ENCODE results near the gene DCTPP1. TPM values are rescaled to one million over a fixed set of nuclear protein-coding genes. Genes with fewer than 3 reads are reported as not detected.

Gene DCTPP1
- total and polyA plus RNA-seq, 5 donors: 20.9 to 46.2 (median 30.5) TPM

DNA sequence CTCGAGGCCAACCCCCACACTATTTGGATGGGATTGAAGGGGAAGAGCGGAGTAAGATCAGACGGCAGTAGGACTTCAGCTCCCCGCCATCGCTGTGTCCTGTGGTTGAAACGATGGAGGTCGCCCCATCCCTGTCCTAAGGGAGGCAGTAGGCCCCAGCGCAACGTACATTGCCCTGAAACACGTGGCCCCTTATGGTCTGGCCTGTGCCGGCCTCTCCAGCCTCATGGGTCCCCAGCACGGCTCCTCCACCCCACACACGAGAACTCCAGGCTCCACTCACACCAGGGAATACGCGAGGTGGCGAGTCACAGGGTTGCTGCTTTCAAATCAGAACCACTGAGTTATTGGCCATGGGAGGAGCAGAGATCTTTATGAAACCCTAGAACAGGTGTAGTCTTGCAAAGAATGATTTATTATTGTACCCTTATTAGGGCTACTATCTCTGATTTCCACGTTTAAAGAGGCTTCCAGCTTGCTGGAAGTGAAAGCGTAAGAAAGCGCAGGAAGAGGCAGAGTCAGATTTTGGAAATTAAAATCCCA lies 669 bp upstream of the DCTPP1 start:
- Histone ChIP-seq H3K27ac (ENCODE audit: low read length) (peak overlapping the region; percentile 78), H3K4me3 (ENCODE audit: low read length) (peak overlapping the region; percentile 43), H3K9me3 (ENCODE audit: control insufficient read depth, low read length) (no peaks in the 10 kb centered on the region), H3K27me3 (ENCODE audit: control insufficient read depth, insufficient read depth) (no peaks in the 10 kb centered on the region), H3K4me1 (ENCODE audit: control insufficient read depth, insufficient read depth, low read length) (peaks cover 5% of the 10 kb centered on the region)
- peak; percentile 17 to 30 for ATAC-seq
- intact Hi-C loops (cut with DNase I): loop anchor here in 1 of 4 donors (10.0 kb wide), 1 partner anchor 174 kb away; no protein-coding TSS in a partner anchor
- DNase-seq: peak in 1 of 3 donors; percentile 61
- WGBS: 52% methylated on average over 19 of the region's 19 CpGs

- WGBS: 2% methylated on average over 11 of the region's 11 CpGs
- Histone ChIP-seq H3K27ac (ENCODE audit: low read length) (peak overlapping the region; percentile 46), H3K4me3 (ENCODE audit: low read length) (peak overlapping the region; percentile 43), H3K9me3 (ENCODE audit: control insufficient read depth, low read length) (no peaks in the 10 kb centered on the region), H3K4me1 (ENCODE audit: control insufficient read depth, insufficient read depth, low read length) (peaks cover 5% of the 10 kb centered on the region), H3K27me3 (ENCODE audit: control insufficient read depth, insufficient read depth) (no peaks in the 10 kb centered on the region)
- ATAC-seq: no peak
- intact Hi-C loops (cut with DNase I): no loop called here
- no peak for DNase-seq
Measured at GRCh38 chr16:30429418-30429677, 482 bp downstream of the DCTPP1 start.

DNA sequence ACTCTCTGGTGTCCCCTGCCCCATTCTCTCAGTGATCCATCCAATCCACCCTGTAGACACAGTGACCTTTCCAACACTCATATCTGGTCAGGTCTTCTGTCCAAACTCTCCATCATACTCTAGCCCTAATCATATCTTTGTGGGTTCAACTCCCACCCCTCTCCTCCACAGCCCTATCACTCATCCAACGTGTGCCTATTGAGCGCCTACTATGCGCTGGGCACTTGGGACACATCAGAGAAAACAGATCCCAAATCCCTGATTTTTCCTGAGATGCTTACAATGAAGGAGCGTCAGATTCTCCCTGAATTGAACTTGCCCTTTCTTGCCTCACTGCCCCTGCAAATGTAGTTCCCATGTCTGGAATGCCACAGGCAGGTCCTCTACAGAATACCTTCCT lies 1.8 kb downstream of the DCTPP1 start:
- H3K4me3 ChIP-seq (ENCODE audit: low read length): no peak overlapping the region
- peaks cover 5% of the 10 kb centered on the region for H3K4me1 ChIP-seq (ENCODE audit: control insufficient read depth, insufficient read depth, low read length)
- no peak for ATAC-seq
- intact Hi-C loops (cut with DNase I): no loop called here
- H3K27me3 ChIP-seq (ENCODE audit: control insufficient read depth, insufficient read depth): no peaks in the 10 kb centered on the region
- no peaks in the 10 kb centered on the region for H3K9me3 ChIP-seq (ENCODE audit: control insufficient read depth, low read length)
- DNase-seq: no peak
- WGBS: 96% methylated on average over 4 of the region's 4 CpGs
- no peak overlapping the region for H3K27ac ChIP-seq (ENCODE audit: low read length)

DNA sequence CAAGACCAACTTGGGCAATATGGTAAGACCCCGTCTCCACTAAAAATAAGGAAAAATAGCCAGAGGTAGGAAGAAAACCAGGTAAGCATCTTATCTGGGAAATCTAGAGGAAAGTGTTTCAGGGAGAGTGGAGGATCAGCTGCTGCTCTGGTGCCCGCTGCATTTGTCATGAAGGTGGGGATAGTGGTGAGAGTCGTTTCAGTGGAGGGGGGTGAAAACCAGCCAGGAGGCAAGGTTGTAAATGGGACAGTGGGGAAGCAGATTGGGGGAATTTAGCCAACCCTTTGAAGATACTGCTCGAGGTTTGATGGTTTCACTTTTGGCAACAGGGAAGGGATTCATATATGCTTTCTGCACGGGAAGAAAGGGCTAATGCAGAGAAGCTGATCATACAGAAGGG lies 8.8 kb downstream of the DCTPP1 start:
- Histone ChIP-seq H3K9me3 (ENCODE audit: control insufficient read depth, low read length) (no peaks in the 10 kb centered on the region), H3K27ac (ENCODE audit: low read length) (no peak overlapping the region), H3K4me3 (ENCODE audit: low read length) (no peak overlapping the region), H3K4me1 (ENCODE audit: control insufficient read depth, insufficient read depth, low read length) (no peaks in the 10 kb centered on the region), H3K27me3 (ENCODE audit: control insufficient read depth, insufficient read depth) (no peaks in the 10 kb centered on the region)
- intact Hi-C loops (cut with DNase I): no loop called here
- no peak for ATAC-seq
- DNase-seq: no peak
- WGBS: 79% methylated on average over 5 of the region's 5 CpGs

DNA sequence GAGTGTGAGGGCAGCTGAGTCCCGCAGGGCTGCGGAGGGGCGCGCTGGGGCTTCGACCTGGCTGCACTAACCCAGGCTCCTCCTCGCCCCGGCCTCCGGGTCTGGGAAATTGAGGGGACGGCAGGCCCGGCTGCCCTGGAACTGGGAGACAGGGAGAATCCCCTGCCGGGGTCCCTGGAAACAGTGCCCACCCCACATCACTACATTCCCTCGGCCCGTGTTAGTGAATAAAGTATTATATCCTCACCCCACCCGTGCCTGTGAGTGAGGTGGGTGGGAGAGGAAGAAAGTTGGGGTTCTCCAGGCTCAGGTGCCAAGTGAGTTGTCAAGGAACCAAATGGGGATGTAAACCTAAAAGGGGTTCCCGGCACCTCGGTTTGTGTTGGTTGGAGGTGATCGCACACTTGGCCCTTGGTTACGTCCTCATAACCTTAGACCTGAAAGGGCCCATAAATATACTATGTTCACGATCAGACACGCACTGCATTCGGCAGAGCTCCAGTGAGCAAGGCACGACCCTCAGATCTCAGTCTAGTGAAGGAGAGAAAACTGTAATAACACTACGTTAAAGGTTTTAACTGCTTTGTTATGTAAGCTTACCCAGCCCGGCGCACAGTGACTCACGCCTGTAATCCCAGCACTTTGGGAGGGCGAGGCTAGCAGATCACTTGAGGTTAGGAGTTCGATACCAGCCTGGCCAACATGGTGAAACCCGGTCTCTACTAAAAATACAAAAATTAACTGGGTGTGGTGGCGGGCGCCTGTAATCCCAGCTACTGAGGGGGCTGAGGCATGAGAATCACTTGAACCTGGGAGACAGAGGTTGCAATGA lies 11.3 kb downstream of the DCTPP1 start:
- H3K27me3 ChIP-seq (ENCODE audit: control insufficient read depth, insufficient read depth): no peaks in the 10 kb centered on the region
- H3K27ac ChIP-seq (ENCODE audit: low read length): peak overlapping the region; percentile 19
- intact Hi-C loops (cut with DNase I): no loop called here
- DNase-seq (no peak), ATAC-seq (no peak)
- H3K4me3 ChIP-seq (ENCODE audit: low read length): peak overlapping the region; percentile 4
- no peaks in the 10 kb centered on the region for H3K4me1 ChIP-seq (ENCODE audit: control insufficient read depth, insufficient read depth, low read length)
- WGBS: 66% methylated on average over 31 of the region's 31 CpGs
- H3K9me3 ChIP-seq (ENCODE audit: control insufficient read depth, low read length): no peaks in the 10 kb centered on the region

DNA sequence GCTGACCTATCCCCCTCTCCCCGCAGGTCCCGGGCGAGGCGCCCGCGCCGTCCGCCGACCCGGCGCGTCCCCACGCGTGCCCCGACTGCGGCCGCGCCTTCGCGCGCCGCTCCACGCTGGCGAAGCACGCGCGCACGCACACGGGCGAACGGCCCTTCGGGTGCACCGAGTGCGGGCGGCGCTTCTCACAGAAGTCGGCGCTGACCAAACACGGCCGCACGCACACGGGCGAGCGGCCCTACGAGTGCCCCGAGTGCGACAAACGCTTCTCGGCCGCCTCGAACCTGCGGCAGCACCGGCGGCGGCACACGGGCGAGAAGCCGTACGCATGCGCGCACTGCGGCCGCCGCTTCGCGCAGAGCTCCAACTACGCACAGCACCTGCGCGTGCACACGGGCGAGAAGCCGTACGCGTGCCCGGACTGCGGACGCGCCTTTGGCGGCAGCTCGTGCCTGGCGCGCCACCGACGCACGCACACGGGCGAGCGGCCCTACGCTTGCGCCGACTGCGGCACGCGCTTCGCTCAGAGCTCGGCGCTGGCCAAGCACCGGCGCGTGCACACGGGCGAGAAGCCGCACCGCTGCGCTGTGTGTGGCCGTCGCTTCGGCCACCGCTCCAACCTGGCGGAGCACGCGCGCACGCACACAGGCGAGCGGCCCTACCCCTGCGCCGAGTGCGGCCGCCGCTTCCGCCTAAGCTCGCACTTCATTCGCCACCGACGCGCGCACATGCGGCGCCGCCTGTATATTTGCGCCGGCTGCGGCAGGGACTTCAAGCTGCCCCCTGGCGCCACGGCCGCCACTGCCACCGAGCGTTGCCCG lies 12.1 kb downstream of the DCTPP1 start:
- ATAC-seq: peak; percentile 96
- intact Hi-C loops (cut with DNase I): no loop called here
- peak; percentile 89 to 96 (median 94) for DNase-seq
- Histone ChIP-seq H3K4me1 (ENCODE audit: control insufficient read depth, insufficient read depth, low read length) (no peaks in the 10 kb centered on the region), H3K9me3 (ENCODE audit: control insufficient read depth, low read length) (no peaks in the 10 kb centered on the region), H3K27ac (ENCODE audit: low read length) (peak overlapping the region; percentile 75), H3K27me3 (ENCODE audit: control insufficient read depth, insufficient read depth) (no peaks in the 10 kb centered on the region), H3K4me3 (ENCODE audit: low read length) (peak overlapping the region; percentile 65)
- WGBS: under 1% methylated on average over 140 of the region's 140 CpGs

GRCh38 chr16:30416624-30417528 lies 13.0 kb downstream of the DCTPP1 start:
- DNase-seq: no peak
- no peak for ATAC-seq
- intact Hi-C loops (cut with DNase I): no loop called here

GRCh38 chr16:30416047-30416603 lies 13.7 kb downstream of the DCTPP1 start:
- Histone ChIP-seq H3K27me3 (ENCODE audit: control insufficient read depth, insufficient read depth) (no peaks in the 10 kb centered on the region), H3K9me3 (ENCODE audit: control insufficient read depth, low read length) (no peaks in the 10 kb centered on the region), H3K4me1 (ENCODE audit: control insufficient read depth, insufficient read depth, low read length) (no peaks in the 10 kb centered on the region), H3K4me3 (ENCODE audit: low read length) (no peak overlapping the region), H3K27ac (ENCODE audit: low read length) (no peak overlapping the region)
- no peak for DNase-seq
- intact Hi-C loops (cut with DNase I): no loop called here
- WGBS: 86% methylated on average over 4 of the region's 4 CpGs
- ATAC-seq: no peak

More at GRCh38 chr16:30416624-30417528, 13.0 kb downstream of the DCTPP1 start:
- no peaks in the 10 kb centered on the region for H3K9me3 ChIP-seq (ENCODE audit: control insufficient read depth, low read length)
- peak overlapping the region; percentile 75 for H3K27ac ChIP-seq (ENCODE audit: low read length)
- WGBS: 62% methylated on average over 18 of the region's 18 CpGs
- no peaks in the 10 kb centered on the region for H3K27me3 ChIP-seq (ENCODE audit: control insufficient read depth, insufficient read depth)
- H3K4me1 ChIP-seq (ENCODE audit: control insufficient read depth, insufficient read depth, low read length): no peaks in the 10 kb centered on the region
- peak overlapping the region; percentile 65 for H3K4me3 ChIP-seq (ENCODE audit: low read length)

DNA sequence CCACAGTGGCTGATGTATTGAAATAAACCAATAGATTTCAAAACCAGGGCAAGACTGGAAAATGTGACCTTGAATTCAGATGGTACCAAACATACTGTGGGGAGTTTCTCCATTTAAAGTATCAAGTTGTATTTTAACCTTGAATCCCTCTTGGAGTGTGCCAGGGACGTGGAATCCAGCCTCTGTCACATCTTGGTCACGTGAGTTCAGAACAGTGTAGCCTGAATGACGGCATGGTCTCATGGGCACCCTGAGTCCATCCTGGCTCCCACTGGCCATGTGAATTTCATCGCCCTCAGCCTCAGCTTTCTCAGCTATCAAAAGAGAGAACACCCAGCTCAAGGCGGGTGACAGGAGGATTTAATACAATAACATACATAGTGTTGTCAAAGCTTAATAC lies 15.7 kb downstream of the DCTPP1 start:
- Histone ChIP-seq H3K9me3 (ENCODE audit: control insufficient read depth, low read length) (no peaks in the 10 kb centered on the region), H3K4me1 (ENCODE audit: control insufficient read depth, insufficient read depth, low read length) (no peaks in the 10 kb centered on the region), H3K27me3 (ENCODE audit: control insufficient read depth, insufficient read depth) (no peaks in the 10 kb centered on the region), H3K4me3 (ENCODE audit: low read length) (no peak overlapping the region), H3K27ac (ENCODE audit: low read length) (no peak overlapping the region)
- no peak for DNase-seq
- WGBS: 84% methylated on average over 5 of the region's 5 CpGs
- no peak for ATAC-seq
- intact Hi-C loops (cut with DNase I): no loop called here

- WGBS: 89% methylated on average over 6 of the region's 6 CpGs
- no peaks in the 10 kb centered on the region for H3K4me1 ChIP-seq (ENCODE audit: control insufficient read depth, insufficient read depth, low read length)
- no peak overlapping the region for H3K4me3 ChIP-seq (ENCODE audit: low read length)
- no peak for DNase-seq
- H3K27ac ChIP-seq (ENCODE audit: low read length): peak overlapping the region; percentile 32
- H3K27me3 ChIP-seq (ENCODE audit: control insufficient read depth, insufficient read depth): no peaks in the 10 kb centered on the region
- no peaks in the 10 kb centered on the region for H3K9me3 ChIP-seq (ENCODE audit: control insufficient read depth, low read length)
- intact Hi-C loops (cut with DNase I): no loop called here
- no peak for ATAC-seq
Measured at GRCh38 chr16:30413112-30413806, 16.6 kb downstream of the DCTPP1 start.
